ENCODE data around the gene ABR. TPM values are rescaled to one million over a fixed set of nuclear protein-coding genes. Genes with fewer than 3 reads are reported as not detected.

The ABR gene
- total and polyA plus RNA-seq, 2 of the 13 experiments (the other 11 are each of a cell fraction or from before 2014, with no cell fraction given) = 12.4 to 40.4 TPM

- TF ChIP-seq, protein P1, sequence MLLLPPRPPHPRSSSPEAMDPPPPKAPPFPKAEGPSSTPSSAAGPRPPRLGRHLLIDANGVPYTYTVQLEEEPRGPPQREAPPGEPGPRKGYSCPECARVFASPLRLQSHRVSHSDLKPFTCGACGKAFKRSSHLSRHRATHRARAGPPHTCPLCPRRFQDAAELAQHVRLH (CRISPR knock-in tag; IDR thresholded peaks at IDR 0.05; ENCODE audit: borderline replicate concordance, low read depth) = no peak
- TF ChIP-seq HOXD1 (CRISPR knock-in tag; IDR thresholded peaks at IDR 0.05) = no peak
- TF ChIP-seq ZFP62 (CRISPR knock-in tag; IDR thresholded peaks at IDR 0.05) = no peak
- TF ChIP-seq, protein P2, sequence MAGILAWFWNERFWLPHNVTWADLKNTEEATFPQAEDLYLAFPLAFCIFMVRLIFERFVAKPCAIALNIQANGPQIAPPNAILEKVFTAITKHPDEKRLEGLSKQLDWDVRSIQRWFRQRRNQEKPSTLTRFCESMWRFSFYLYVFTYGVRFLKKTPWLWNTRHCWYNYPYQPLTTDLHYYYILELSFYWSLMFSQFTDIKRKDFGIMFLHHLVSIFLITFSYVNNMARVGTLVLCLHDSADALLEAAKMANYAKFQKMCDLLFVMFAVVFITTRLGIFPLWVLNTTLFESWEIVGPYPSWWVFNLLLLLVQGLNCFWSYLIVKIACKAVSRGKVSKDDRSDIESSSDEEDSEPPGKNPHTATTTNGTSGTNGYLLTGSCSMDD (CRISPR knock-in tag; IDR thresholded peaks at IDR 0.05) = no peak
- no peak for TF ChIP-seq ZSCAN22 (CRISPR knock-in tag; IDR thresholded peaks at IDR 0.05)
- TF ChIP-seq MTA3 (CRISPR knock-in tag; IDR thresholded peaks at IDR 0.05) = no peak
- no peak for TF ChIP-seq PHF20 (CRISPR knock-in tag; IDR thresholded peaks at IDR 0.05)
- no peak for TF ChIP-seq ZKSCAN5 (CRISPR knock-in tag; IDR thresholded peaks at IDR 0.05)
- no peak for TF ChIP-seq ZNF207 (IDR thresholded peaks at IDR 0.05; ENCODE audit: borderline replicate concordance)
- TF ChIP-seq, protein P3, sequence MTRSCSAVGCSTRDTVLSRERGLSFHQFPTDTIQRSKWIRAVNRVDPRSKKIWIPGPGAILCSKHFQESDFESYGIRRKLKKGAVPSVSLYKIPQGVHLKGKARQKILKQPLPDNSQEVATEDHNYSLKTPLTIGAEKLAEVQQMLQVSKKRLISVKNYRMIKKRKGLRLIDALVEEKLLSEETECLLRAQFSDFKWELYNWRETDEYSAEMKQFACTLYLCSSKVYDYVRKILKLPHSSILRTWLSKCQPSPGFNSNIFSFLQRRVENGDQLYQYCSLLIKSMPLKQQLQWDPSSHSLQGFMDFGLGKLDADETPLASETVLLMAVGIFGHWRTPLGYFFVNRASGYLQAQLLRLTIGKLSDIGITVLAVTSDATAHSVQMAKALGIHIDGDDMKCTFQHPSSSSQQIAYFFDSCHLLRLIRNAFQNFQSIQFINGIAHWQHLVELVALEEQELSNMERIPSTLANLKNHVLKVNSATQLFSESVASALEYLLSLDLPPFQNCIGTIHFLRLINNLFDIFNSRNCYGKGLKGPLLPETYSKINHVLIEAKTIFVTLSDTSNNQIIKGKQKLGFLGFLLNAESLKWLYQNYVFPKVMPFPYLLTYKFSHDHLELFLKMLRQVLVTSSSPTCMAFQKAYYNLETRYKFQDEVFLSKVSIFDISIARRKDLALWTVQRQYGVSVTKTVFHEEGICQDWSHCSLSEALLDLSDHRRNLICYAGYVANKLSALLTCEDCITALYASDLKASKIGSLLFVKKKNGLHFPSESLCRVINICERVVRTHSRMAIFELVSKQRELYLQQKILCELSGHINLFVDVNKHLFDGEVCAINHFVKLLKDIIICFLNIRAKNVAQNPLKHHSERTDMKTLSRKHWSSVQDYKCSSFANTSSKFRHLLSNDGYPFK (CRISPR knock-in tag; IDR thresholded peaks at IDR 0.05; ENCODE audit: borderline replicate concordance) = no peak
- TF ChIP-seq IKZF4 (CRISPR knock-in tag; IDR thresholded peaks at IDR 0.05; ENCODE audit: borderline replicate concordance, low read depth, not compliant biosample characterization) = no peak
- TF ChIP-seq, protein P4, sequence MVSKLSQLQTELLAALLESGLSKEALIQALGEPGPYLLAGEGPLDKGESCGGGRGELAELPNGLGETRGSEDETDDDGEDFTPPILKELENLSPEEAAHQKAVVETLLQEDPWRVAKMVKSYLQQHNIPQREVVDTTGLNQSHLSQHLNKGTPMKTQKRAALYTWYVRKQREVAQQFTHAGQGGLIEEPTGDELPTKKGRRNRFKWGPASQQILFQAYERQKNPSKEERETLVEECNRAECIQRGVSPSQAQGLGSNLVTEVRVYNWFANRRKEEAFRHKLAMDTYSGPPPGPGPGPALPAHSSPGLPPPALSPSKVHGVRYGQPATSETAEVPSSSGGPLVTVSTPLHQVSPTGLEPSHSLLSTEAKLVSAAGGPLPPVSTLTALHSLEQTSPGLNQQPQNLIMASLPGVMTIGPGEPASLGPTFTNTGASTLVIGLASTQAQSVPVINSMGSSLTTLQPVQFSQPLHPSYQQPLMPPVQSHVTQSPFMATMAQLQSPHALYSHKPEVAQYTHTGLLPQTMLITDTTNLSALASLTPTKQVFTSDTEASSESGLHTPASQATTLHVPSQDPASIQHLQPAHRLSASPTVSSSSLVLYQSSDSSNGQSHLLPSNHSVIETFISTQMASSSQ (IDR thresholded peaks at IDR 0.05; ENCODE audit: low read depth) = no peak
- TF ChIP-seq, protein P4 (CRISPR knock-in tag; IDR thresholded peaks at IDR 0.05; ENCODE audit: borderline replicate concordance) = no peak
- no peak for TF ChIP-seq SP1 (IDR thresholded peaks at IDR 0.05)
- no peak; the same call in 1 of the 2 replicates for TF ChIP-seq SP1 (CRISPR knock-in tag; IDR thresholded peaks at IDR 0.05)
- TF ChIP-seq PAF1 (CRISPR knock-in tag; IDR thresholded peaks at IDR 0.05) = no peak
- TF ChIP-seq ZNF296 (CRISPR knock-in tag; conservative IDR thresholded peaks at IDR 0.05) = no peak
- TF ChIP-seq PREB (CRISPR knock-in tag; IDR thresholded peaks at IDR 0.05) = no peak
- TF ChIP-seq SNAI1 (CRISPR knock-in tag; IDR thresholded peaks at IDR 0.05; ENCODE audit: borderline replicate concordance) = no peak
Observed at GRCh38 chr17:980406-981291, 199.1 kb downstream of the ABR start (continued).
